H1 (cell line): ENCODE measurements around the gene TSC1. TPM values are rescaled to one million over a fixed set of nuclear protein-coding genes. Genes with fewer than 3 reads are reported as not detected.

Experiments used
- CHD7 ChIP-seq: fragments of 300-600 bp; sonication (generic); IDR thresholded peaks from 2 replicates; pipeline ENCODE4 v1.7.1; 2012; ENCODE audit warnings: low read length, moderate library complexity, mild to moderate bottlenecking, inconsistent platforms; ENCODE audit not compliant: insufficient replicate concordance
- POU5F1 ChIP-seq: IDR thresholded peaks from 2 replicates; pipeline ENCODE4 v1.6.1; 2011; ENCODE audit warnings: low read depth, mild to moderate bottlenecking, low read length, moderate library complexity
- SIN3A ChIP-seq, 2 experiments: IDR thresholded peaks in 1 of 2; conservative IDR thresholded peaks in 1 of 2; 2 replicates each; pipeline ENCODE4 v1.6.1; 2011 to 2012; ENCODE audit warnings: low read length in 2 of 2, improper control_type of control experiment in 1 of 2, low read depth in 1 of 2, mild to moderate bottlenecking in 1 of 2
- USF2 ChIP-seq: IDR thresholded peaks from 2 replicates; pipeline ENCODE4 v1.6.1; 2011; ENCODE audit warnings: low read length, improper control_type of control experiment
- polyA plus RNA-seq, 7 experiments: library from polyadenylated mRNA; depleted of rRNA in 3 of 7; stranded (reverse) in 5 of 7; unstranded in 2 of 7; fragments of >200 nt in 5 of 7; fragments of 200-250 nt in 2 of 7; gene quantifications; 1 replicate in 5 of 7; 2 replicates in 1 of 7; 4 replicates in 1 of 7; pipeline versions ENCODE4 v1.2.1 to v1.2.3, GENCODE V29; 2011 to 2013; ENCODE audit warnings: missing spikeins in 2 of 7, mixed read lengths in 2 of 7
- total RNA-seq: library from RNA; stranded (reverse); fragmentation: NEBNext Ultra II Directional; extraction: Animal tissue kit (Norgen Biotek cat#: 25700); gene quantifications from 2 replicates; pipeline ENCODE4 v1.2.1, GENCODE V29; 2021

Gene TSC1
- total and polyA plus RNA-seq, 2 of the 8 experiments (the other 6 are each of a cell fraction or from before 2014, with no cell fraction given), result 37.2 to 46.0 TPM

- no peak for TF ChIP-seq CHD7
- TF ChIP-seq SIN3A (conservative IDR thresholded peaks at IDR 0.05 in 1 of 2, IDR thresholded peaks at IDR 0.05 in 1 of 2; ENCODE audit: low read depth in 1 of 2, low read length in 2 of 2), result no peak
- no peak for TF ChIP-seq USF2
- TF ChIP-seq POU5F1, result no peak
Measured at GRCh38 chr9:132855904-132856303, 88.5 kb downstream of the TSC1 start (continued).
